GM10266 (cell line): ENCODE data around the gene SYTL2.

Source experiments
- DNase-seq: peaks from one replicate; pipeline ENCODE4 v3.0.0; 2012; ENCODE audit errors: extremely low spot score
- TF ChIP-seq, protein P1 (sequence below): IDR thresholded peaks from 2 replicates; pipeline ENCODE4 v1.5.1; 2012; ENCODE audit warnings: mild to moderate bottlenecking, low read depth; ENCODE audit not compliant: control insufficient read depth, insufficient read depth; ENCODE audit errors: missing control alignments

The SYTL2 gene

DNA sequence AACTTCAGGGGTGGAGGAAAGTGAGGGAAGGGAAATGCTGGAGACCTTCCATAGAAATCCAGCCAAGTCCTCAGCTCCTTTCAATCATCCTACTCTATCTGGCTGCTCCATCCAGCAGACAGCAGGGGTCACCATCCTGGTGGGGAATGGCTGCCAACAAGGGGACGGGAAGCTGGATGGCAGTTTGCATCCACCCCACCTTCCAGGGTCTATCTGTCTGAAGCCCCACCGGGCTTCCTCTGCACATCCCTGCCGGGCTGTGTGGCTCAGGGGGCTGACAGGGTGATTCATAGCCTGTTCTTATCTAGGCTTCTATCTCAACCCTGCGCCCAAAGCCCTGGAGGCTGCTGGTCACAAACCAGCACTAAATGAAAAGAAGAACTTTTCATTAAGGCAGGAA is 1.1 kb downstream of the SYTL2 start:
- TF ChIP-seq, protein P1, sequence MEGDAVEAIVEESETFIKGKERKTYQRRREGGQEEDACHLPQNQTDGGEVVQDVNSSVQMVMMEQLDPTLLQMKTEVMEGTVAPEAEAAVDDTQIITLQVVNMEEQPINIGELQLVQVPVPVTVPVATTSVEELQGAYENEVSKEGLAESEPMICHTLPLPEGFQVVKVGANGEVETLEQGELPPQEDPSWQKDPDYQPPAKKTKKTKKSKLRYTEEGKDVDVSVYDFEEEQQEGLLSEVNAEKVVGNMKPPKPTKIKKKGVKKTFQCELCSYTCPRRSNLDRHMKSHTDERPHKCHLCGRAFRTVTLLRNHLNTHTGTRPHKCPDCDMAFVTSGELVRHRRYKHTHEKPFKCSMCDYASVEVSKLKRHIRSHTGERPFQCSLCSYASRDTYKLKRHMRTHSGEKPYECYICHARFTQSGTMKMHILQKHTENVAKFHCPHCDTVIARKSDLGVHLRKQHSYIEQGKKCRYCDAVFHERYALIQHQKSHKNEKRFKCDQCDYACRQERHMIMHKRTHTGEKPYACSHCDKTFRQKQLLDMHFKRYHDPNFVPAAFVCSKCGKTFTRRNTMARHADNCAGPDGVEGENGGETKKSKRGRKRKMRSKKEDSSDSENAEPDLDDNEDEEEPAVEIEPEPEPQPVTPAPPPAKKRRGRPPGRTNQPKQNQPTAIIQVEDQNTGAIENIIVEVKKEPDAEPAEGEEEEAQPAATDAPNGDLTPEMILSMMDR = no peak
- DNase-seq = no peak

GRCh38 chr11:85809191-85809590 is 1.8 kb downstream of the SYTL2 start:
- DNase-seq = no peak
- TF ChIP-seq, protein P1 = no peak

DNA sequence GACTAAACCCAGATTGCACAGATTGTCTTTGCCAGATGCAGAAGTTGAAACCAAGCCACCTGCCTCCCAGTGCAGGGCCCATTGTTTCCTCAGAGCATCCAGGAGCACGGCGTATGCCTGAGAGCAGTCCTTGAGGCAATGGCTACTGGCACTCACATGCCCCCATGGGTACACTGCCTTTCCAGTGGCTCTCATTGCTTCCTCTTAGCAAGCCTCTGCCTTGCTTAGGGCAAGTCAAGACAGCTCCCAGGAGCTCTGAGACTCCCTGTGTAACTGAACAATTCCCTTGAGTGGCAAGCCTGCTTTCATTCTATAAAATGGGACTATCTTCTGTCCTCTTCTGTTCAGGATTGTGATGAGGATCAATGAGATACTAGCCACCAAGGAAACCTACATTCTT is 4.1 kb downstream of the SYTL2 start:
- DNase-seq = no peak

GRCh38 chr11:85806016-85806415 is 4.9 kb downstream of the SYTL2 start:
- no peak for DNase-seq
- TF ChIP-seq, protein P1 = no peak

More for the DNA sequence above, 4.1 kb downstream of the SYTL2 start:
- TF ChIP-seq, protein P1 = no peak

DNA sequence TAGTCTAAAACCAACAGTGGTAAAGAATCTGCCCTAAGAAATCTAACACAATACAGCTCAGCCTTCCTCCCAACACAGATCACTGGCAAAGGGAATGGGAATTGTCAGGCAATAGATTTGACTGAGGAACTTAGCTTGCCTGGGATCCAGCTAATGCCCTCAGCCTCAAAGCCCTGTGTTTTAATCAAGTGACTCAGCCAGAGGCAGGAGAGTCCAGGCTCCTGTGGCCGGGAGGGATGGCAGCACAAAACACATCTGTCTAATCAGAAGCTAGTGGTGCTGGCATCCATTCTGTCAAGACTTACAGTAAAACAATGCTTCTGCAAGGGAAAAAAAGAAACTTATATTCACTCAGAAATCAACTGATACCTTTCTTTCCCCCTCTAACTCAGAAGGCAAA is 5.6 kb downstream of the SYTL2 start:
- DNase-seq = no peak
- TF ChIP-seq, protein P1 = no peak

GRCh38 chr11:85803920-85804319 is 7.0 kb downstream of the SYTL2 start:
- TF ChIP-seq, protein P1 = no peak
- no peak for DNase-seq

GRCh38 chr11:85803303-85803702 is 7.6 kb downstream of the SYTL2 start:
- no peak for DNase-seq
- TF ChIP-seq, protein P1 = no peak
